NCI-H1436 (cell line): Measurements from ENCODE around the gene NBEAL2.
"Not testable (repeated sequence)": the region's sequence is repeated elsewhere in the genome, so short reads cannot be mapped to it uniquely, and the experiment has no call there.

Experiments used
- DNase-seq: peaks from one replicate; lab custom pipeline; 2025; lab: John Stamatoyannopoulos, UW

The NBEAL2 gene

GRCh38 chr3:47012342-47013230, 33.1 kb downstream of the NBEAL2 start:
- DNase-seq = no peak

GRCh38 chr3:47013231-47013630, 33.8 kb downstream of the NBEAL2 start:
- no peak for DNase-seq

- DNase-seq = no peak
Measured at GRCh38 chr3:47014036-47014435, 34.6 kb downstream of the NBEAL2 start.

GRCh38 chr3:47015151-47015550, 35.7 kb downstream of the NBEAL2 start:
- DNase-seq = no peak

GRCh38 chr3:47016086-47016933, 36.8 kb downstream of the NBEAL2 start:
- no peak for DNase-seq

GRCh38 chr3:47016934-47017435, 37.5 kb downstream of the NBEAL2 start:
- DNase-seq = no peak

GRCh38 chr3:47017504-47018268, 38.2 kb downstream of the NBEAL2 start:
- no peak for DNase-seq

- DNase-seq = no peak
Measured at GRCh38 chr3:47018269-47018611, 38.8 kb downstream of the NBEAL2 start.

GRCh38 chr3:47019201-47019600, 39.7 kb downstream of the NBEAL2 start:
- DNase-seq = no peak

GRCh38 chr3:47020311-47020710, 40.8 kb downstream of the NBEAL2 start:
- DNase-seq = no peak

- DNase-seq = no peak
Measured at GRCh38 chr3:47022641-47023071, 43.2 kb downstream of the NBEAL2 start.

- no peak for DNase-seq
Measured at GRCh38 chr3:47024932-47025331, 45.5 kb downstream of the NBEAL2 start.

GRCh38 chr3:47026432-47026831, 47.0 kb downstream of the NBEAL2 start:
- DNase-seq = not testable (repeated sequence)

- no peak for DNase-seq
Measured at GRCh38 chr3:47028146-47028545, 48.7 kb downstream of the NBEAL2 start.

- no peak for DNase-seq
Measured at GRCh38 chr3:47028667-47029066, 49.2 kb downstream of the NBEAL2 start.

- not testable (repeated sequence) for DNase-seq
Measured at GRCh38 chr3:47031041-47031440, 51.6 kb downstream of the NBEAL2 start.

GRCh38 chr3:47034868-47035489, 55.5 kb downstream of the NBEAL2 start:
- no peak for DNase-seq

GRCh38 chr3:47035645-47036044, 56.2 kb downstream of the NBEAL2 start:
- DNase-seq = no peak

- DNase-seq = no peak
Measured at GRCh38 chr3:47036145-47036544, 56.7 kb downstream of the NBEAL2 start.

GRCh38 chr3:47037302-47037701, 57.8 kb downstream of the NBEAL2 start:
- DNase-seq = not testable (repeated sequence)

- no peak for DNase-seq
Measured at GRCh38 chr3:47041114-47041513, 61.6 kb downstream of the NBEAL2 start.
